GM18505 (cell line): ENCODE results near the gene GAL3ST2.

Source experiments
- ATAC-seq: cut with Tn5 transposase; IDR thresholded peaks from one replicate; pipeline ENCODE4 v1.9.1; 2021; ENCODE audit not compliant: unreplicated experiment
- POLR2A ChIP-seq: IDR thresholded peaks from 4 replicates; pipeline ENCODE4 v1.6.1; 2011; ENCODE audit warnings: borderline replicate concordance; ENCODE audit not compliant: insufficient read depth, insufficient read length; ENCODE audit errors: extremely low read depth

Gene GAL3ST2

GRCh38 chr2:241809383-241810306 is 33.0 kb downstream of the GAL3ST2 start:
- TF ChIP-seq POLR2A: no peak
- ATAC-seq: no peak

- no peak for TF ChIP-seq POLR2A
- ATAC-seq: no peak
Observed at GRCh38 chr2:241810307-241811200, 33.9 kb downstream of the GAL3ST2 start.

- ATAC-seq: no peak
- TF ChIP-seq POLR2A: no peak
Observed at GRCh38 chr2:241811201-241811951, 34.8 kb downstream of the GAL3ST2 start.

- no peak for TF ChIP-seq POLR2A
- no peak for ATAC-seq
Observed at GRCh38 chr2:241811952-241812729, 35.5 kb downstream of the GAL3ST2 start.

- TF ChIP-seq POLR2A: no peak
- no peak for ATAC-seq
Observed at GRCh38 chr2:241812730-241813643, 36.4 kb downstream of the GAL3ST2 start.

- TF ChIP-seq POLR2A: no peak
- no peak for ATAC-seq
Observed at GRCh38 chr2:241813644-241814392, 37.2 kb downstream of the GAL3ST2 start.

- no peak for TF ChIP-seq POLR2A
- no peak for ATAC-seq
Observed at GRCh38 chr2:241814393-241814642, 37.7 kb downstream of the GAL3ST2 start.

- no peak for TF ChIP-seq POLR2A
- no peak for ATAC-seq
Observed at GRCh38 chr2:241814643-241815476, 38.2 kb downstream of the GAL3ST2 start.

GRCh38 chr2:241815477-241816430 is 39.1 kb downstream of the GAL3ST2 start:
- no peak for ATAC-seq
- no peak for TF ChIP-seq POLR2A
